Liver (tissue), 9 donors: ENCODE results near the gene FGF14. TPM values are rescaled to one million over a fixed set of nuclear protein-coding genes. Genes with fewer than 3 reads are reported as not detected.

Source experiments
- DNase-seq: peaks from one replicate; pipeline ENCODE4 v3.0.0-alpha.2; 2017; ENCODE audit warnings: low spot score
- H3K27ac ChIP-seq, 2 donors: one replicate each; pipeline ENCODE4 v1.7.0; 2013; ENCODE audit warnings: inconsistent platforms in 2 of 2, low read length in 2 of 2, control low read depth in 1 of 2, low read depth in 1 of 2, mild to moderate bottlenecking in 1 of 2
- H3K27me3 ChIP-seq, 4 donors: one replicate each; pipeline versions ENCODE4 v1.6.1 to v1.7.0; 2013; ENCODE audit warnings: low read length in 3 of 4, inconsistent platforms in 1 of 4, mild to moderate bottlenecking in 1 of 4, moderate library complexity in 1 of 4; ENCODE audit not compliant: control insufficient read depth in 4 of 4, insufficient read depth in 4 of 4
- H3K36me3 ChIP-seq, 4 donors: one replicate each; pipeline versions ENCODE4 v1.6.1 to v1.7.0; 2013; ENCODE audit warnings: low read length in 3 of 4, mild to moderate bottlenecking in 3 of 4, low read depth in 1 of 4, moderate library complexity in 1 of 4; ENCODE audit not compliant: control insufficient read depth in 4 of 4, insufficient read depth in 3 of 4
- H3K4me1 ChIP-seq, 4 donors: one replicate each; pipeline versions ENCODE4 v1.6.1 to v1.7.0; 2013; ENCODE audit warnings: low read length in 3 of 4, mild to moderate bottlenecking in 3 of 4, moderate library complexity in 1 of 4; ENCODE audit not compliant: control insufficient read depth in 4 of 4, insufficient read depth in 4 of 4
- H3K4me3 ChIP-seq, 3 donors: one replicate each; pipeline versions ENCODE4 v1.6.1 to v1.7.0; 2013; ENCODE audit warnings: low read length in 3 of 3, control low read depth in 1 of 3, low read depth in 1 of 3, mild to moderate bottlenecking in 1 of 3
- H3K9ac ChIP-seq, 2 donors: one replicate each; pipeline ENCODE4 v1.7.0; 2013; ENCODE audit warnings: low read length in 2 of 2, mild to moderate bottlenecking in 2 of 2, moderate library complexity in 2 of 2, control low read depth in 1 of 2, low read depth in 1 of 2
- H3K9me3 ChIP-seq, 4 donors: one replicate each; pipeline versions ENCODE4 v1.6.1 to v1.7.0; 2013; ENCODE audit warnings: low read length in 3 of 4; ENCODE audit not compliant: control insufficient read depth in 4 of 4
- ATF3 ChIP-seq: IDR thresholded peaks from 2 replicates; pipeline ENCODE4 v1.6.1; 2016; ENCODE audit warnings: antibody characterized with exemption
- CTCF ChIP-seq: fragments of 150-350 bp; IDR thresholded peaks from 2 replicates; pipeline ENCODE4 v1.5.1; 2017; ENCODE audit warnings: improper control_type of control experiment, low read depth, low read length; ENCODE audit not compliant: missing input control
- EGR1 ChIP-seq, 2 donors: IDR thresholded peaks; 2 replicates each; pipeline ENCODE4 v1.6.1; 2016 to 2018; ENCODE audit warnings: antibody characterized with exemption in 2 of 2, low read depth in 2 of 2
- FOXA1 ChIP-seq: IDR thresholded peaks from 2 replicates; pipeline ENCODE4 v1.6.1; 2016; ENCODE audit warnings: antibody characterized with exemption
- FOXA2 ChIP-seq: IDR thresholded peaks from 2 replicates; pipeline ENCODE4 v1.6.1; 2016; ENCODE audit warnings: antibody characterized with exemption
- GABPA ChIP-seq, 2 donors: IDR thresholded peaks in 1 of 2; conservative IDR thresholded peaks in 1 of 2; 2 replicates each; pipeline ENCODE4 v1.6.1; 2016; ENCODE audit warnings: antibody characterized with exemption in 2 of 2, mild to moderate bottlenecking in 1 of 2, moderate library complexity in 1 of 2
- HNF4A ChIP-seq, 2 donors: conservative IDR thresholded peaks; 2 replicates each; pipeline ENCODE4 v1.6.1; 2016; ENCODE audit warnings: antibody characterized with exemption in 2 of 2, mild to moderate bottlenecking in 2 of 2
- HNF4G ChIP-seq: IDR thresholded peaks from 2 replicates; pipeline ENCODE4 v1.6.1; 2016; ENCODE audit warnings: antibody characterized with exemption
- JUND ChIP-seq, 2 donors: IDR thresholded peaks; 2 replicates each; pipeline ENCODE4 v1.6.1; 2016; ENCODE audit warnings: antibody characterized with exemption in 2 of 2
- MAX ChIP-seq: IDR thresholded peaks from 2 replicates; pipeline ENCODE4 v1.6.1; 2016; ENCODE audit warnings: antibody characterized with exemption
- NR2F2 ChIP-seq: IDR thresholded peaks from 2 replicates; pipeline ENCODE4 v1.6.1; 2016; ENCODE audit warnings: antibody characterized with exemption
- RAD21 ChIP-seq, 2 donors: IDR thresholded peaks; 2 replicates each; pipeline ENCODE4 v1.6.1; 2016; ENCODE audit warnings: antibody characterized with exemption in 2 of 2, mild to moderate bottlenecking in 2 of 2
- REST ChIP-seq: IDR thresholded peaks from 2 replicates; pipeline ENCODE4 v1.6.1; 2016; ENCODE audit warnings: antibody characterized with exemption, mild to moderate bottlenecking
- RXRA ChIP-seq, 2 donors: IDR thresholded peaks; 2 replicates each; pipeline ENCODE4 v1.6.1; 2017 to 2018; ENCODE audit warnings: antibody characterized with exemption in 2 of 2, mild to moderate bottlenecking in 1 of 2
- SP1 ChIP-seq: IDR thresholded peaks from 2 replicates; pipeline ENCODE4 v1.6.1; 2018; ENCODE audit warnings: antibody characterized with exemption, mild to moderate bottlenecking
- TAF1 ChIP-seq: conservative IDR thresholded peaks from 2 replicates; pipeline ENCODE4 v1.6.1; 2016; ENCODE audit warnings: antibody characterized with exemption, mild to moderate bottlenecking
- YY1 ChIP-seq: IDR thresholded peaks from 2 replicates; pipeline ENCODE4 v1.6.1; 2016; ENCODE audit warnings: antibody characterized with exemption, mild to moderate bottlenecking
- ZBTB33 ChIP-seq: IDR thresholded peaks from 2 replicates; pipeline ENCODE4 v1.6.1; 2016; ENCODE audit warnings: antibody characterized with exemption
- WGBS: extraction: QIAGEN DNeasy Blood & Tissue Kit; methylation state at CpG from one replicate; pipeline ENCODE4 v1.1.7; 2013; 5-methylcytosine and 5-hydroxymethylcytosine counted together
- polyA plus RNA-seq, 2 donors: library from polyadenylated mRNA; stranded (reverse) in 1 of 2; unstranded in 1 of 2; fragments of 200-250 nt in 1 of 2; fragments of >200 nt in 1 of 2; fragmentation: Nextera tagmentation in 1 of 2; extraction: Ambion mirVana in 1 of 2; gene quantifications; one replicate each; pipeline versions ENCODE4 v1.2.1 to v1.2.3, GENCODE V29; 2013 to 2015
- total RNA-seq, 2 donors: library from RNA; depleted of rRNA; stranded (reverse); fragments of >200 nt; gene quantifications; one replicate each; pipeline ENCODE4 v1.2.3, GENCODE V29; 2014
- donor health status: healthy.
- donor health status: healthy.
- donor health status: healthy.
- donor health status: healthy.
- donor health status: healthy.

Gene FGF14
- total and polyA plus RNA-seq, 4 donors = 0.05 to 3.3 (median 1.0) TPM

GRCh38 chr13:102286326-102286725 is 115.5 kb downstream of the FGF14 start:
- Histone ChIP-seq H3K4me1 (peaks cover 0 to 3% (median 0%) of the 10 kb centered on the region in 4 donors), H3K27me3 (no peaks in the 10 kb centered on the region), H3K9me3 (no peaks in the 10 kb centered on the region), H3K9ac (no peak overlapping the region), H3K36me3 (no peaks in the 10 kb centered on the region), H3K4me3 (no peak overlapping the region), H3K27ac (no peak overlapping the region)
- TF ChIP-seq YY1 = peak; percentile 72
- TF ChIP-seq MAX = peak; percentile 63
- no peak for TF ChIP-seq GABPA (IDR thresholded peaks at IDR 0.05 in 1 of 2, conservative IDR thresholded peaks at IDR 0.05 in 1 of 2)
- TF ChIP-seq ZBTB33 = peak; percentile 63
- TF ChIP-seq FOXA1 = no peak
- TF ChIP-seq FOXA2 = peak; percentile 32
- TF ChIP-seq EGR1 (IDR thresholded peaks at IDR 0.05; ENCODE audit: low read depth in 2 of 2) = peak in 1 of 2 donors; percentile 21
- TF ChIP-seq NR2F2 = no peak
- TF ChIP-seq ATF3 = peak; percentile 72
- no peak for TF ChIP-seq TAF1
- peak; percentile 75 to 79 for TF ChIP-seq HNF4A (conservative IDR thresholded peaks at IDR 0.05)
- TF ChIP-seq JUND (IDR thresholded peaks at IDR 0.05) = peak; percentile 48 to 73
- TF ChIP-seq SP1 = peak; percentile 65
- no peak for TF ChIP-seq CTCF
- peak; percentile 48 to 53 for TF ChIP-seq RAD21 (IDR thresholded peaks at IDR 0.05)
- peak; percentile 62 to 83 for TF ChIP-seq RXRA (IDR thresholded peaks at IDR 0.05)
- TF ChIP-seq REST = peak; percentile 37
- TF ChIP-seq HNF4G = peak; percentile 11
- 30% methylated on average over 1 of the region's 1 CpG for WGBS
- no peak for DNase-seq
